ENCODE data around the gene BLOC1S5. TPM values are rescaled to one million over a fixed set of nuclear protein-coding genes. Genes with fewer than 3 reads are reported as not detected.
A peak's percentile ranks its signal among the peaks of the same experiment; 100 is the strongest.

The BLOC1S5 gene
- total RNA-seq, 2 donors from 2014 or later = 14.4 to 17.6 TPM

GRCh38 chr6:7979831-7980230 lies 84.4 kb downstream of the BLOC1S5 start:
- Mint-ChIP-seq H3K27me3 (ENCODE audit: insufficient read depth) (peaks cover 16% of the 10 kb centered on the region), H3K27ac (no peak overlapping the region), H3K4me3 (no peak overlapping the region), H3K4me1 (peaks cover 26% of the 10 kb centered on the region), H3K9me3 (peaks cover 17% of the 10 kb centered on the region), H3K36me3 (ENCODE audit: low read depth) (no peaks in the 10 kb centered on the region)
- no peaks in the 10 kb centered on the region for H3K36me3 ChIP-seq (ENCODE audit: control insufficient read depth, insufficient read depth, low read length)
- no peak overlapping the region for H3K27ac ChIP-seq (ENCODE audit: low read depth, low read length)
- H3K9ac ChIP-seq (ENCODE audit: extremely low read depth, low read length, poor library complexity, severe bottlenecking) = no peak overlapping the region
- no peak for TF ChIP-seq CTCF (conservative IDR thresholded peaks at IDR 0.05)
- H3K9me3 ChIP-seq (ENCODE audit: control insufficient read depth, low read length) = peaks cover 14% of the 10 kb centered on the region
- no peak for DNase-seq
- H3K27me3 ChIP-seq (ENCODE audit: control insufficient read depth, insufficient read depth, low read length, poor library complexity, severe bottlenecking) = peaks cover 6% of the 10 kb centered on the region
- no peak overlapping the region for H3K4me3 ChIP-seq (ENCODE audit: low read length)
- peaks cover 7% of the 10 kb centered on the region for H3K4me1 ChIP-seq (ENCODE audit: control insufficient read depth, insufficient read depth, low read length)

DNA sequence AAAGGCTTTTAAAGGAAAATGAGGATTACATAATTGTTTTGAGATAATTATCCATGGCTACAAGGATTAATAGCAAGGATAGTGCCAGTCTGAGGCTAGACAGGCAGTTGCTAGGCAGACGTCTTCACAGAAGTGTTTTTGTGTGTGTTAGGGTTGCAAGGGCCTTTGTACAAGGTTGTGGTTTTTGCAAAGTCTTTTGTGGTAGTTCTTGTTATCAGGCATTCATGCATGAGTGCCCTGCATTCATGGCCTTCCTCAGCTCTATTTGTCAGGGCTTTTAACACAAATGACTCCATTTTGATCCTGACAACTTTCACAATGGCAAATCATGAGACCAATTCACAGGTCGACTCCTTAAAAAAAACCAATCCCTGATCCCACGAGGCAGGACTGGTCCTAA lies 85.5 kb downstream of the BLOC1S5 start:
- peaks cover 17% of the 10 kb centered on the region for H3K27me3 Mint-ChIP-seq (ENCODE audit: insufficient read depth)

DNA sequence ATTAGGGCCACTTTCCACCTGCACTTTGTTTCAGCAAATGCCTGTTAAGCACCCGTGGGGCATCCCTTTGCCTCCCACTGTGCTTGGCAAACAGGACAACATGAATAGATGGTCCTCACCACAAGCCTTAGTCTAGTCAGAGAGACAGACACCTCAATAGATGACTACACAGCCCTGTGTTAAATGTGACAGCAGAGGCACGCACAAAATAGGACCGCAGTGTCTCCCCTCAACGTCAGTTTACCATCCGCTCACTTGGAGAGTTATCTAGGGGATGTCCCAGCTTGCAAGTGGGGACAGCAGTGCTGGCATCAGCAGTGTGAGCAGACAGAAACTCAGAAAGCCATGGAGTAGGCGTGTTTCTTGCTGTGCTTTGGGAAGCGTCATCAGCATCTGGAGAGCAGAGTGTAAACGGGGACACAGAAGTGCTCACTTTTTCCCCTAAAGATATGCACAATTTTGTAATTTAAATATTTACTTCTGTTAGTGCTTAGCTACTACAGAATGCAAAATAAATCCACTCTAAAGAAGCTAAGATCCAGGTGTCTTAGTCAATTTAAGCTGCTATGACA lies 87.6 kb downstream of the BLOC1S5 start:
- no peaks in the 10 kb centered on the region for H3K36me3 Mint-ChIP-seq (ENCODE audit: low read depth)
- 91 to 92% methylated on average over 8 of the region's 8 CpGs for WGBS, 2 experiments (ENCODE audit: insufficient coverage in 1 of 2, insufficient read length in 1 of 2)
- peak; percentile 47 for DNase-seq

More for the DNA sequence above, 85.5 kb downstream of the BLOC1S5 start:
- H3K4me3 ChIP-seq (ENCODE audit: low read length) = no peak overlapping the region
- DNase-seq = no peak
- no peak overlapping the region for H3K27ac Mint-ChIP-seq
- H3K27me3 ChIP-seq (ENCODE audit: control insufficient read depth, insufficient read depth, low read length, poor library complexity, severe bottlenecking) = no peaks in the 10 kb centered on the region
- H3K4me1 Mint-ChIP-seq = peaks cover 26% of the 10 kb centered on the region
- peaks cover 7% of the 10 kb centered on the region for H3K4me1 ChIP-seq (ENCODE audit: control insufficient read depth, insufficient read depth, low read length)
- no peak for TF ChIP-seq CTCF (conservative IDR thresholded peaks at IDR 0.05)
- no peaks in the 10 kb centered on the region for H3K36me3 Mint-ChIP-seq (ENCODE audit: low read depth)
- peak overlapping the region; percentile 5 for H3K27ac ChIP-seq (ENCODE audit: low read depth, low read length)
- H3K9ac ChIP-seq (ENCODE audit: extremely low read depth, low read length, poor library complexity, severe bottlenecking) = no peak overlapping the region
- no peak overlapping the region for H3K4me3 Mint-ChIP-seq
- peaks cover 17% of the 10 kb centered on the region for H3K9me3 Mint-ChIP-seq
- H3K9me3 ChIP-seq (ENCODE audit: control insufficient read depth, low read length) = peaks cover 14% of the 10 kb centered on the region
- WGBS, 2 experiments (ENCODE audit: insufficient coverage in 1 of 2, insufficient read length in 1 of 2) = 61 to 67% methylated on average over 1 to 3 of the region's 3 CpGs
- H3K36me3 ChIP-seq (ENCODE audit: control insufficient read depth, insufficient read depth, low read length) = no peaks in the 10 kb centered on the region

More for the DNA sequence above, 87.6 kb downstream of the BLOC1S5 start:
- H3K4me1 Mint-ChIP-seq = peaks cover 26% of the 10 kb centered on the region
- Histone ChIP-seq H3K9me3 (ENCODE audit: control insufficient read depth, low read length) (peaks cover 14% of the 10 kb centered on the region), H3K27ac (ENCODE audit: low read depth, low read length) (no peak overlapping the region), H3K9ac (ENCODE audit: extremely low read depth, low read length, poor library complexity, severe bottlenecking) (no peak overlapping the region), H3K4me1 (ENCODE audit: control insufficient read depth, insufficient read depth, low read length) (peaks cover 7% of the 10 kb centered on the region), H3K36me3 (ENCODE audit: control insufficient read depth, insufficient read depth, low read length) (no peaks in the 10 kb centered on the region), H3K27me3 (ENCODE audit: control insufficient read depth, insufficient read depth, low read length, poor library complexity, severe bottlenecking) (no peaks in the 10 kb centered on the region), H3K4me3 (ENCODE audit: low read length) (no peak overlapping the region)
- peaks cover 17% of the 10 kb centered on the region for H3K9me3 Mint-ChIP-seq
- no peak overlapping the region for H3K4me3 Mint-ChIP-seq
- H3K27me3 Mint-ChIP-seq (ENCODE audit: insufficient read depth) = peaks cover 10% of the 10 kb centered on the region
- no peak overlapping the region for H3K27ac Mint-ChIP-seq
- no peak for TF ChIP-seq CTCF (conservative IDR thresholded peaks at IDR 0.05)

Measured in endodermal cell (in vitro differentiated cells).